HG03103 (cell line): Measurements from ENCODE around the gene TACC3.

Experiments
- ATAC-seq: cut with Tn5 transposase; IDR thresholded peaks from one replicate; pipeline ENCODE4 v1.9.1; 2021; ENCODE audit warnings: low read depth; ENCODE audit not compliant: unreplicated experiment

The TACC3 gene

GRCh38 chr4:1721003-1721665 lies at the start of gene TACC3, which contains the start of gene TMEM129:
Gene TACC3 (plus strand): TSS chr4:1721521. CDS start chr4:1723422, 1,901 bp downstream.
Gene TMEM129 (minus strand): TSS chr4:1721323. CDS start chr4:1720837, 486 bp downstream.
- ATAC-seq: peak; percentile 72

- ATAC-seq: no peak
These were observed 47.6 kb upstream of the TACC3 start for GRCh38 chr4:1673671-1674070.

- ATAC-seq: no peak
These were observed 46.6 kb upstream of the TACC3 start for GRCh38 chr4:1674682-1675081.

- ATAC-seq: no peak
These were observed 46.1 kb upstream of the TACC3 start for GRCh38 chr4:1675136-1675801.

GRCh38 chr4:1675802-1676137 lies 45.6 kb upstream of the TACC3 start:
- ATAC-seq: no peak

- no peak for ATAC-seq
These were observed 44.5 kb upstream of the TACC3 start for GRCh38 chr4:1676605-1677525.

- ATAC-seq: no peak
These were observed 43.1 kb upstream of the TACC3 start for GRCh38 chr4:1678244-1678643.

- no peak for ATAC-seq
These were observed 38.5 kb upstream of the TACC3 start for GRCh38 chr4:1682860-1683259.

- ATAC-seq: no peak
These were observed 38.0 kb upstream of the TACC3 start for GRCh38 chr4:1683261-1683735.

GRCh38 chr4:1683736-1684505 lies 37.4 kb upstream of the TACC3 start, which contains the start of gene FAM53A:
Gene FAM53A (minus strand): TSS chr4:1684313. CDS start chr4:1668741, 15,572 bp downstream.
- ATAC-seq: peak; percentile 82

- peak; percentile 8 for ATAC-seq
These were observed 36.7 kb upstream of the TACC3 start for GRCh38 chr4:1684506-1685234.

- ATAC-seq: no peak
These were observed 35.8 kb upstream of the TACC3 start for GRCh38 chr4:1685235-1686150.

- ATAC-seq: no peak
These were observed 34.8 kb upstream of the TACC3 start for GRCh38 chr4:1686440-1687036.

GRCh38 chr4:1690698-1691097 lies 30.6 kb upstream of the TACC3 start:
- ATAC-seq: no peak

- no peak for ATAC-seq
These were observed 29.5 kb upstream of the TACC3 start for GRCh38 chr4:1691737-1692373.

- ATAC-seq: peak; percentile 53
These were observed 28.0 kb upstream of the TACC3 start for GRCh38 chr4:1693131-1693896.

GRCh38 chr4:1695913-1696312 lies 25.4 kb upstream of the TACC3 start:
- no peak for ATAC-seq
